SK-N-SH treated with all-trans-retinoic acid at 6 μM for 48 hours (cell line): ENCODE data around the gene AGO4.

Experiments used
- ATAC-seq: fragments of 200-7000 bp; cut with Tn5 transposase; 3 replicates; pipeline ENCODE4 v1.9.1; 2020; ENCODE audit warnings: mild to moderate bottlenecking, moderate library complexity
- ARNTL ChIP-seq: fragments of 450-650 bp; formaldehyde crosslinking; IDR thresholded peaks from 2 replicates; pipeline ENCODE4 v1.5.0; 2020; ENCODE audit warnings: low read depth, mild to moderate bottlenecking, moderate library complexity, borderline replicate concordance
- CSDC2 ChIP-seq: fragments of 250-450 bp; sonication (Bioruptor Pico); IDR thresholded peaks from 2 replicates; pipeline ENCODE4 v1.5.0; 2020; ENCODE audit warnings: mild to moderate bottlenecking, moderate library complexity
- ESRRG ChIP-seq: fragments of 250-450 bp; sonication (Bioruptor Pico); IDR thresholded peaks from 2 replicates; pipeline ENCODE4 v1.6.1; 2021; ENCODE audit warnings: mild to moderate bottlenecking
- GLIS3 ChIP-seq: fragments of 250-450 bp; sonication (Bioruptor Pico); IDR thresholded peaks from 2 replicates; pipeline ENCODE4 v1.5.0; 2020; ENCODE audit warnings: mild to moderate bottlenecking, moderate library complexity
- OSR1 ChIP-seq: fragments of 250-450 bp; sonication (Bioruptor Pico); IDR thresholded peaks from 2 replicates; pipeline ENCODE4 v1.8.0; 2022; ENCODE audit warnings: moderate library complexity, mild to moderate bottlenecking, inconsistent platforms
- PPARA ChIP-seq: fragments of 250-450 bp; sonication (Bioruptor Pico); IDR thresholded peaks from 2 replicates; pipeline ENCODE4 v1.5.0; 2020; ENCODE audit warnings: mild to moderate bottlenecking, borderline replicate concordance
- RARB ChIP-seq: fragments of 250-450 bp; sonication (Bioruptor Pico); IDR thresholded peaks from 2 replicates; pipeline ENCODE4 v1.8.0; 2021; ENCODE audit warnings: mild to moderate bottlenecking, moderate library complexity
- SNAI2 ChIP-seq: fragments of 250-450 bp; sonication (Bioruptor Pico); IDR thresholded peaks from 2 replicates; pipeline ENCODE4 v1.5.0; 2020; ENCODE audit warnings: mild to moderate bottlenecking, moderate library complexity
- TCF4 ChIP-seq: fragments of 250-450 bp; sonication (Bioruptor Pico); IDR thresholded peaks from 2 replicates; pipeline ENCODE4 v1.8.0; 2021; ENCODE audit warnings: mild to moderate bottlenecking, moderate library complexity, borderline replicate concordance
- TOX ChIP-seq: fragments of 250-450 bp; sonication (Bioruptor Pico); IDR thresholded peaks from 2 replicates; pipeline ENCODE4 v1.8.0; 2021; ENCODE audit warnings: mild to moderate bottlenecking, moderate library complexity, borderline replicate concordance
- ZC3H10 ChIP-seq: fragments of 250-450 bp; sonication (Bioruptor Pico); IDR thresholded peaks from 2 replicates; pipeline ENCODE4 v1.5.1; 2021; ENCODE audit warnings: mild to moderate bottlenecking, moderate library complexity
- ZFP3 ChIP-seq: fragments of 250-450 bp; sonication (Bioruptor Pico); IDR thresholded peaks from 2 replicates; pipeline ENCODE4 v1.5.0; 2020; ENCODE audit warnings: mild to moderate bottlenecking, moderate library complexity
- ZFP30 ChIP-seq: fragments of 450-650 bp; formaldehyde crosslinking; IDR thresholded peaks from 2 replicates; pipeline ENCODE4 v1.5.0; 2022; ENCODE audit warnings: mild to moderate bottlenecking, moderate library complexity
- ZNF565 ChIP-seq: fragments of 450-650 bp; formaldehyde crosslinking; conservative IDR thresholded peaks from 2 replicates; pipeline ENCODE4 v1.5.0; 2020; ENCODE audit warnings: low read depth, mild to moderate bottlenecking, moderate library complexity
- ZNF70 ChIP-seq: fragments of 450-650 bp; formaldehyde crosslinking; IDR thresholded peaks from 2 replicates; pipeline ENCODE4 v1.5.0; 2020; ENCODE audit warnings: mild to moderate bottlenecking, moderate library complexity
- ZNF8 ChIP-seq: fragments of 450-650 bp; formaldehyde crosslinking; IDR thresholded peaks from 2 replicates; pipeline ENCODE4 v1.5.0; 2020; ENCODE audit warnings: mild to moderate bottlenecking, moderate library complexity
- TF ChIP-seq, protein P1 (sequence below): fragments of 250-450 bp; sonication (Bioruptor Pico); IDR thresholded peaks from 2 replicates; pipeline ENCODE4 v1.5.0; 2020; ENCODE audit warnings: mild to moderate bottlenecking, moderate library complexity
- TF ChIP-seq, protein P2 (sequence below): fragments of 250-450 bp; sonication (Bioruptor Pico); IDR thresholded peaks from 2 replicates; pipeline ENCODE4 v1.8.0; 2020; ENCODE audit warnings: mild to moderate bottlenecking, moderate library complexity, borderline replicate concordance
- TF ChIP-seq, protein P3 (sequence below): fragments of 250-450 bp; sonication (Bioruptor Pico); IDR thresholded peaks from 2 replicates; pipeline ENCODE4 v1.5.1; 2020; ENCODE audit warnings: low read depth, mild to moderate bottlenecking, moderate library complexity
- TF ChIP-seq, protein P4 (sequence below): fragments of 250-450 bp; sonication (Bioruptor Pico); IDR thresholded peaks from 2 replicates; pipeline ENCODE4 v1.8.0; 2021; ENCODE audit warnings: low read depth, mild to moderate bottlenecking, moderate library complexity, borderline replicate concordance
- TF ChIP-seq, protein P5 (sequence below): fragments of 250-450 bp; sonication (Bioruptor Pico); IDR thresholded peaks from 2 replicates; pipeline ENCODE4 v1.5.1; 2021; ENCODE audit warnings: mild to moderate bottlenecking, moderate library complexity

Gene AGO4

DNA sequence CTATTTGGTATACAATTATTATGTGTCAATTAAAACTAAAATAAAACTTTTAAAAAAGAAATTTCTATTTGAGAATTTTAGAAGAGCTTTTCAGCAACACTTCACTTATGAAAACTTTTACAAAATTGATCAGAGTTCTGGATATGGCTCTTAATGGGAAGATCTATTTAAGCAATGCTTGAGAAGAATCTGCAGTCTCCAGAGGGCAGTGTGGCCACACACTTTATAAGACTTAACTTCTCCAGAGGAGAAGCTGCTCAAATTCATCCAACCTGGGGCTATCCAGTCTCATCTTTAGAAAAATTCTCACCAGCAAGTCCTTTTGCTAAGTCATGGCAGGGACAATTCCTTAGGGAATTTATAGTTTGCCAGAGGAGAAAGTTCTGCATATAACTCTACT, 50.0 kb downstream of the AGO4 start:
- peak; percentile 72 for ATAC-seq
- TF ChIP-seq ZNF565: no peak
- TF ChIP-seq, protein P1, sequence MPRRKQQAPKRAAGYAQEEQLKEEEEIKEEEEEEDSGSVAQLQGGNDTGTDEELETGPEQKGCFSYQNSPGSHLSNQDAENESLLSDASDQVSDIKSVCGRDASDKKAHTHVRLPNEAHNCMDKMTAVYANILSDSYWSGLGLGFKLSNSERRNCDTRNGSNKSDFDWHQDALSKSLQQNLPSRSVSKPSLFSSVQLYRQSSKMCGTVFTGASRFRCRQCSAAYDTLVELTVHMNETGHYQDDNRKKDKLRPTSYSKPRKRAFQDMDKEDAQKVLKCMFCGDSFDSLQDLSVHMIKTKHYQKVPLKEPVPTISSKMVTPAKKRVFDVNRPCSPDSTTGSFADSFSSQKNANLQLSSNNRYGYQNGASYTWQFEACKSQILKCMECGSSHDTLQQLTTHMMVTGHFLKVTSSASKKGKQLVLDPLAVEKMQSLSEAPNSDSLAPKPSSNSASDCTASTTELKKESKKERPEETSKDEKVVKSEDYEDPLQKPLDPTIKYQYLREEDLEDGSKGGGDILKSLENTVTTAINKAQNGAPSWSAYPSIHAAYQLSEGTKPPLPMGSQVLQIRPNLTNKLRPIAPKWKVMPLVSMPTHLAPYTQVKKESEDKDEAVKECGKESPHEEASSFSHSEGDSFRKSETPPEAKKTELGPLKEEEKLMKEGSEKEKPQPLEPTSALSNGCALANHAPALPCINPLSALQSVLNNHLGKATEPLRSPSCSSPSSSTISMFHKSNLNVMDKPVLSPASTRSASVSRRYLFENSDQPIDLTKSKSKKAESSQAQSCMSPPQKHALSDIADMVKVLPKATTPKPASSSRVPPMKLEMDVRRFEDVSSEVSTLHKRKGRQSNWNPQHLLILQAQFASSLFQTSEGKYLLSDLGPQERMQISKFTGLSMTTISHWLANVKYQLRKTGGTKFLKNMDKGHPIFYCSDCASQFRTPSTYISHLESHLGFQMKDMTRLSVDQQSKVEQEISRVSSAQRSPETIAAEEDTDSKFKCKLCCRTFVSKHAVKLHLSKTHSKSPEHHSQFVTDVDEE: no peak
- no peak for TF ChIP-seq OSR1 (CRISPR knock-in tag)
- TF ChIP-seq TCF4: no peak
- TF ChIP-seq, protein P2, sequence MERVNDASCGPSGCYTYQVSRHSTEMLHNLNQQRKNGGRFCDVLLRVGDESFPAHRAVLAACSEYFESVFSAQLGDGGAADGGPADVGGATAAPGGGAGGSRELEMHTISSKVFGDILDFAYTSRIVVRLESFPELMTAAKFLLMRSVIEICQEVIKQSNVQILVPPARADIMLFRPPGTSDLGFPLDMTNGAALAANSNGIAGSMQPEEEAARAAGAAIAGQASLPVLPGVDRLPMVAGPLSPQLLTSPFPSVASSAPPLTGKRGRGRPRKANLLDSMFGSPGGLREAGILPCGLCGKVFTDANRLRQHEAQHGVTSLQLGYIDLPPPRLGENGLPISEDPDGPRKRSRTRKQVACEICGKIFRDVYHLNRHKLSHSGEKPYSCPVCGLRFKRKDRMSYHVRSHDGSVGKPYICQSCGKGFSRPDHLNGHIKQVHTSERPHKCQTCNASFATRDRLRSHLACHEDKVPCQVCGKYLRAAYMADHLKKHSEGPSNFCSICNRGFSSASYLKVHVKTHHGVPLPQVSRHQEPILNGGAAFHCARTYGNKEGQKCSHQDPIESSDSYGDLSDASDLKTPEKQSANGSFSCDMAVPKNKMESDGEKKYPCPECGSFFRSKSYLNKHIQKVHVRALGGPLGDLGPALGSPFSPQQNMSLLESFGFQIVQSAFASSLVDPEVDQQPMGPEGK (CRISPR knock-in tag): no peak
- no peak for TF ChIP-seq PPARA (CRISPR knock-in tag)
- TF ChIP-seq ZC3H10 (CRISPR knock-in tag): no peak
- TF ChIP-seq CSDC2 (CRISPR knock-in tag): no peak
- no peak for TF ChIP-seq ESRRG
- TF ChIP-seq, protein P3, sequence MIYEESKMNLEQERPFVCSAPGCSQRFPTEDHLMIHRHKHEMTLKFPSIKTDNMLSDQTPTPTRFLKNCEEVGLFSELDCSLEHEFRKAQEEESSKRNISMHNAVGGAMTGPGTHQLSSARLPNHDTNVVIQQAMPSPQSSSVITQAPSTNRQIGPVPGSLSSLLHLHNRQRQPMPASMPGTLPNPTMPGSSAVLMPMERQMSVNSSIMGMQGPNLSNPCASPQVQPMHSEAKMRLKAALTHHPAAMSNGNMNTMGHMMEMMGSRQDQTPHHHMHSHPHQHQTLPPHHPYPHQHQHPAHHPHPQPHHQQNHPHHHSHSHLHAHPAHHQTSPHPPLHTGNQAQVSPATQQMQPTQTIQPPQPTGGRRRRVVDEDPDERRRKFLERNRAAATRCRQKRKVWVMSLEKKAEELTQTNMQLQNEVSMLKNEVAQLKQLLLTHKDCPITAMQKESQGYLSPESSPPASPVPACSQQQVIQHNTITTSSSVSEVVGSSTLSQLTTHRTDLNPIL (CRISPR knock-in tag): no peak
- no peak for TF ChIP-seq ARNTL (CRISPR knock-in tag)
- no peak for TF ChIP-seq TOX (CRISPR knock-in tag)
- no peak for TF ChIP-seq GLIS3 (CRISPR knock-in tag)
- TF ChIP-seq ZFP30 (CRISPR knock-in tag): no peak
- TF ChIP-seq RARB: no peak
- TF ChIP-seq ZNF70 (CRISPR knock-in tag): no peak
- TF ChIP-seq, protein P4, sequence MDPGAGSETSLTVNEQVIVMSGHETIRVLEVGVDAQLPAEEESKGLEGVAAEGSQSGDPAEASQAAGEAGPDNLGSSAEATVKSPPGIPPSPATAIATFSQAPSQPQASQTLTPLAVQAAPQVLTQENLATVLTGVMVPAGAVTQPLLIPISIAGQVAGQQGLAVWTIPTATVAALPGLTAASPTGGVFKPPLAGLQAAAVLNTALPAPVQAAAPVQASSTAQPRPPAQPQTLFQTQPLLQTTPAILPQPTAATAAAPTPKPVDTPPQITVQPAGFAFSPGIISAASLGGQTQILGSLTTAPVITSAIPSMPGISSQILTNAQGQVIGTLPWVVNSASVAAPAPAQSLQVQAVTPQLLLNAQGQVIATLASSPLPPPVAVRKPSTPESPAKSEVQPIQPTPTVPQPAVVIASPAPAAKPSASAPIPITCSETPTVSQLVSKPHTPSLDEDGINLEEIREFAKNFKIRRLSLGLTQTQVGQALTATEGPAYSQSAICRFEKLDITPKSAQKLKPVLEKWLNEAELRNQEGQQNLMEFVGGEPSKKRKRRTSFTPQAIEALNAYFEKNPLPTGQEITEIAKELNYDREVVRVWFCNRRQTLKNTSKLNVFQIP (CRISPR knock-in tag): no peak
- TF ChIP-seq, protein P5, sequence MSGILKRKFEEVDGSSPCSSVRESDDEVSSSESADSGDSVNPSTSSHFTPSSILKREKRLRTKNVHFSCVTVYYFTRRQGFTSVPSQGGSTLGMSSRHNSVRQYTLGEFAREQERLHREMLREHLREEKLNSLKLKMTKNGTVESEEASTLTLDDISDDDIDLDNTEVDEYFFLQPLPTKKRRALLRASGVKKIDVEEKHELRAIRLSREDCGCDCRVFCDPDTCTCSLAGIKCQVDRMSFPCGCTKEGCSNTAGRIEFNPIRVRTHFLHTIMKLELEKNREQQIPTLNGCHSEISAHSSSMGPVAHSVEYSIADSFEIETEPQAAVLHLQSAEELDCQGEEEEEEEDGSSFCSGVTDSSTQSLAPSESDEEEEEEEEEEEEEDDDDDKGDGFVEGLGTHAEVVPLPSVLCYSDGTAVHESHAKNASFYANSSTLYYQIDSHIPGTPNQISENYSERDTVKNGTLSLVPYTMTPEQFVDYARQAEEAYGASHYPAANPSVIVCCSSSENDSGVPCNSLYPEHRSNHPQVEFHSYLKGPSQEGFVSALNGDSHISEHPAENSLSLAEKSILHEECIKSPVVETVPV (CRISPR knock-in tag): no peak
- no peak for TF ChIP-seq SNAI2 (CRISPR knock-in tag)
- TF ChIP-seq ZNF8 (CRISPR knock-in tag): no peak

DNA sequence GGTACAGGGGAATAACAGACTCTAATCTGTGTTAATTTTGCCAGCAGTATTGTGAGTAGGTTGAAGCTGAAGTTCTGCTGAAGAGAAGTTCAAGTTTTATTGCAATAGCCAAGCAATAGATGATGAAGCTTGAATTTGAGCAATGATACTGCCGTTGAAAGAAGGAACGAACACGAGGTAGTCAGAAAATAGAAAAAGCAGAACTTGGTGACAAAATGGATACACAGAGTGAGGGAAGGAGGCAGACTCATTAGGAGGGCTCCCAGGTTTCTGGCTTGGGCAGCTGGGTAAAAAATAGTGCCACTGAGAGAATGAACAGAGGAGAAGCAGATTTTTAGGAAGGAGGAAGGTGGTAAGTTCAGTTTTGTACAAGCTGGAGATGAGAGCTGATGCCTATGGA, 52.9 kb downstream of the AGO4 start:
- no peak for ATAC-seq
- TF ChIP-seq, protein P2 (CRISPR knock-in tag): no peak
- TF ChIP-seq SNAI2 (CRISPR knock-in tag) (no peak), ZFP3 (CRISPR knock-in tag) (no peak), RARB (no peak), TCF4 (no peak)
- TF ChIP-seq, protein P1: no peak
- TF ChIP-seq, protein P3 (CRISPR knock-in tag): no peak
